K562 (cell line): ENCODE results near the gene EME1. TPM values are rescaled to one million over a fixed set of nuclear protein-coding genes. Genes with fewer than 3 reads are reported as not detected.

ENCODE experiments used
- ATAC-seq: fragments of 200-7000 bp; cut with Tn5 transposase; 3 replicates; pipeline ENCODE4 v1.9.1; 2020; ENCODE audit warnings: moderate library complexity
- BruUV-seq: library from RNA; stranded (reverse); fragments of 400-500 nt; replicated peaks from 2 replicates; lab custom pipeline; 2021; lab: Mats Ljungman, UMichigan
- CTCF ChIA-PET: fragments of 300-600 bp; formaldehyde crosslinking; extraction: SDS; loops from one replicate; lab custom pipeline; 2021; ENCODE audit warnings: low intra/inter-chr PET ratio; lab: Yijun Ruan, JAX
- POLR2A ChIA-PET: fragments of 300-600, 350-650 bp; sonication (Branson Sonifier 250); formaldehyde crosslinking; extraction: SDS; loops from one replicate; lab custom pipeline; 2021; ENCODE audit warnings: antibody characterized with exemption, inconsistent platforms; lab: Yijun Ruan, JAX
- DNase-seq, 4 experiments: peaks; one replicate each; pipeline versions ENCODE4 v3.0.0 to v3.0.0-alpha.2; 2011 to 2018; ENCODE audit warnings: low spot score in 3 of 4, mixed read lengths in 3 of 4; ENCODE audit errors: extremely low read depth in 1 of 4
- FAIRE-seq: peaks from 2 replicates; lab custom pipeline; 2011; peaks lifted over from hg19 to GRCh38; lab: Jason Lieb, UNC
- H2AFZ ChIP-seq: 2 replicates; pipeline ENCODE4 v1.6.0; 2011; ENCODE audit warnings: low read depth, low read length, control low read depth, inconsistent platforms
- H3K27ac ChIP-seq: fragments of 200-600 bp; 3 replicates; pipeline ENCODE4 v1.8.0; 2011; ENCODE audit warnings: low read depth, mild to moderate bottlenecking, control low read depth, inconsistent platforms, low read length, moderate library complexity, mixed read lengths; ENCODE audit errors: extremely low read depth
- H3K27me3 ChIP-seq, 2 experiments: fragments of 300-600 bp in 1 of 2; 2 replicates in 1 of 2; 3 replicates in 1 of 2; pipeline versions ENCODE4 v1.6.0 to v1.8.0; 2011; ENCODE audit warnings: inconsistent platforms in 2 of 2, low read length in 2 of 2, mild to moderate bottlenecking in 1 of 2, mixed read lengths in 1 of 2, moderate library complexity in 1 of 2; ENCODE audit not compliant: control insufficient read depth in 2 of 2, insufficient read depth in 2 of 2
- H3K36me3 ChIP-seq: fragments of 300-600 bp; 3 replicates; pipeline ENCODE4 v1.8.0; 2011; ENCODE audit warnings: mild to moderate bottlenecking, low read length, inconsistent platforms; ENCODE audit not compliant: control insufficient read depth, insufficient read depth
- H3K4me1 ChIP-seq, 2 experiments: fragments of 200-600 bp in 1 of 2; replicated peaks in 1 of 2; 2 replicates in 1 of 2; 3 replicates in 1 of 2; pipeline versions ENCODE4 v1.5.1 to v1.8.0; 2011; ENCODE audit warnings: inconsistent platforms in 2 of 2, low read length in 2 of 2, mild to moderate bottlenecking in 1 of 2, mixed read lengths in 1 of 2, moderate library complexity in 1 of 2; ENCODE audit not compliant: control insufficient read depth in 2 of 2, insufficient read depth in 2 of 2
- H3K4me2 ChIP-seq: 2 replicates; pipeline ENCODE4 v1.6.1; 2011; ENCODE audit warnings: low read length, control low read depth, inconsistent platforms, mixed read lengths; ENCODE audit not compliant: insufficient read depth
- H3K4me3 ChIP-seq: fragments of 200-600 bp; sonication (generic), shearing (Covaris generic); 2 replicates; pipeline ENCODE4 v1.5.1; 2016; ENCODE audit warnings: control low read depth, inconsistent platforms
- H3K79me2 ChIP-seq: fragments of 200-600 bp; 3 replicates; pipeline ENCODE4 v1.8.0; 2011; ENCODE audit warnings: low read length, inconsistent platforms; ENCODE audit not compliant: control insufficient read depth, insufficient read depth
- H3K9ac ChIP-seq, 2 experiments: 2 replicates each; pipeline versions ENCODE4 v1.6.0 to v1.6.1; 2011; ENCODE audit warnings: low read depth in 2 of 2, low read length in 2 of 2, control low read depth in 1 of 2, inconsistent platforms in 1 of 2, mild to moderate bottlenecking in 1 of 2, mixed read lengths in 1 of 2; ENCODE audit not compliant: insufficient read depth in 1 of 2
- H3K9me1 ChIP-seq: one replicate; pipeline ENCODE4 v1.6.0; 2011; ENCODE audit warnings: inconsistent platforms, mild to moderate bottlenecking, low read length, moderate library complexity; ENCODE audit not compliant: control insufficient read depth, insufficient read depth
- H3K9me3 ChIP-seq: replicated peaks from 2 replicates; pipeline ENCODE4 v1.5.1; 2011; ENCODE audit warnings: low read depth, low read length, inconsistent platforms; ENCODE audit not compliant: control insufficient read depth, insufficient read depth
- H4K20me1 ChIP-seq: replicated peaks from 2 replicates; pipeline ENCODE4 v1.6.1; 2011; ENCODE audit warnings: low read length, inconsistent platforms, mixed read lengths; ENCODE audit not compliant: control insufficient read depth, insufficient read depth
- ADNP ChIP-seq: fragments of 200-800 bp; sonication (Bioruptor generic); IDR thresholded peaks from 2 replicates; pipeline ENCODE4 v1.6.1; 2016; ENCODE audit warnings: missing genetic modification characterization, missing compliant biosample characterization
- FOXA1 ChIP-seq: fragments of 450-650 bp; IDR thresholded peaks from 2 replicates; pipeline ENCODE4 v1.6.1; 2016; ENCODE audit warnings: mild to moderate bottlenecking, borderline replicate concordance
- KDM2B ChIP-seq: fragments of 250-450 bp; sonication (Bioruptor Pico); IDR thresholded peaks from 2 replicates; pipeline ENCODE4 v1.8.0; 2021; ENCODE audit warnings: mild to moderate bottlenecking, moderate library complexity
- MCM3 ChIP-seq: fragments of 450-650 bp; IDR thresholded peaks from 2 replicates; pipeline ENCODE4 v1.6.1; 2016
- NEUROD1 ChIP-seq: fragments of 150-350 bp; IDR thresholded peaks from 2 replicates; pipeline ENCODE4 v1.6.1; 2014; ENCODE audit warnings: borderline replicate concordance, low read length, low read depth; ENCODE audit not compliant: partially characterized antibody
- RBM25 ChIP-seq: fragments of 200-400 bp; formaldehyde crosslinking; IDR thresholded peaks from 2 replicates; pipeline ENCODE4 v1.6.1; 2018; ENCODE audit warnings: low read length, low read depth, moderate library complexity; ENCODE audit not compliant: severe bottlenecking
- RBM39 ChIP-seq: fragments of 200-400 bp; formaldehyde crosslinking; optimal IDR thresholded peaks from 2 replicates; pipeline ENCODE3; 2018; ENCODE audit warnings: low read depth, low read length
- RHOXF2B ChIP-seq: fragments of 250-450 bp; sonication (Bioruptor Pico); conservative IDR thresholded peaks from 2 replicates; pipeline ENCODE4 v1.5.1; 2021
- SRSF7 ChIP-seq: fragments of 200-400 bp; formaldehyde crosslinking; optimal IDR thresholded peaks from 2 replicates; pipeline ENCODE3; 2017; ENCODE audit warnings: mild to moderate bottlenecking, low read depth, low read length
- TRIM28 ChIP-seq: fragments of 450-650 bp; IDR thresholded peaks from 2 replicates; pipeline ENCODE4 v1.6.1; 2017
- ZBTB7A ChIP-seq: IDR thresholded peaks from 2 replicates; pipeline ENCODE4 v1.6.1; 2011; ENCODE audit warnings: low read depth, mild to moderate bottlenecking, low read length, moderate library complexity, borderline replicate concordance; ENCODE audit not compliant: control insufficient read depth
- in situ Hi-C: fragments of 300-500 bp; cut with MboI; formaldehyde crosslinking; loops from 4 replicates; pipeline ENCODE4 v1.15.0; 2018; ENCODE audit warnings: inconsistent platforms, mixed read lengths
- intact Hi-C: fragments of 100-400 bp; cut with micrococcal nuclease; formaldehyde crosslinking; loops from 2 replicates; pipeline ENCODE4 v1.14.2; 2022
- polyA plus RNA-seq, 8 experiments: library from polyadenylated mRNA; depleted of rRNA in 4 of 8; stranded (reverse) in 5 of 8; unstranded in 3 of 8; fragments of >200 nt; fragmentation: Nextera tagmentation in 2 of 8; fragmentation: Illumina TruSeq in 1 of 8; extraction: Ambion mirVana in 2 of 8; extraction: Trizol in 1 of 8; gene quantifications; 2 replicates each; pipeline versions ENCODE4 v1.2.1 to v1.2.3, GENCODE V29; 2011 to 2014; ENCODE audit warnings: inconsistent platforms in 1 of 8, missing spikeins in 1 of 8
- total RNA-seq, 7 experiments: library from RNA; depleted of rRNA in 6 of 7; stranded (reverse); fragments of >200 nt in 6 of 7; fragmentation: Illumina TruSeq in 2 of 7; extraction: Trizol in 2 of 7; gene quantifications; 2 replicates each; pipeline versions ENCODE4 v1.2.1 to v1.2.3, GENCODE V29; 2011 to 2021; ENCODE audit warnings: low replicate concordance in 1 of 7
- TF ChIP-seq, protein P1 (sequence below): fragments of 250-450 bp; sonication (Bioruptor Pico); IDR thresholded peaks from 2 replicates; pipeline ENCODE4 v1.5.0; 2020; ENCODE audit warnings: mild to moderate bottlenecking
- TF ChIP-seq, protein P2 (sequence below): fragments of 450-650 bp; IDR thresholded peaks from 2 replicates; pipeline ENCODE4 v1.6.1; 2016
- TF ChIP-seq, protein P3 (sequence below): sonication (generic); IDR thresholded peaks from 2 replicates; pipeline ENCODE4 v1.6.1; 2016

Gene EME1
- total and polyA plus RNA-seq, 9 of the 15 experiments (the other 6 are each of a cell fraction or from before 2014, with no cell fraction given): 14.6 to 44.1 (median 24.0) TPM

DNA sequence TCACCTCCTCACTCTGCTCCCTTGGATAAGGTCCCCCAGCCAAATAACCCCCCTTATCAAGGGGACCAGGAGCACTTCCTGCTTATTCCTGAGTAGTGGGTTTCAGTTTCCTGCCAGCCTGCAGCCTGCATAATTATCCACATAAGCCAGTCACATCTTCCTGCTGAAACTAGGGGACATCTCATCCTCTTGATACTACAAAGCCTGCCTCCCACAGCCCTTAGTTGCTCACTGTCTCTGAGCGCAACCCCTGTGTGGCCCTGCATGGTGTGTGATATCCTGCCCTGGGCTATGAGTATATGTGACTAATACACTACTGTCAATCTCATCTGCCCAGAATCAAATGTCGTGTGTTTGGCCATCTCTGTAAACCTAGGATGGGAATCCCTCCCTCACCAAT is 35.1 kb upstream of the EME1 start (continued):
- no peak for TF ChIP-seq FOXA1
- peak; percentile 39; the same call in 1 of the 2 replicates for TF ChIP-seq ZBTB7A
- TF ChIP-seq, protein P1, sequence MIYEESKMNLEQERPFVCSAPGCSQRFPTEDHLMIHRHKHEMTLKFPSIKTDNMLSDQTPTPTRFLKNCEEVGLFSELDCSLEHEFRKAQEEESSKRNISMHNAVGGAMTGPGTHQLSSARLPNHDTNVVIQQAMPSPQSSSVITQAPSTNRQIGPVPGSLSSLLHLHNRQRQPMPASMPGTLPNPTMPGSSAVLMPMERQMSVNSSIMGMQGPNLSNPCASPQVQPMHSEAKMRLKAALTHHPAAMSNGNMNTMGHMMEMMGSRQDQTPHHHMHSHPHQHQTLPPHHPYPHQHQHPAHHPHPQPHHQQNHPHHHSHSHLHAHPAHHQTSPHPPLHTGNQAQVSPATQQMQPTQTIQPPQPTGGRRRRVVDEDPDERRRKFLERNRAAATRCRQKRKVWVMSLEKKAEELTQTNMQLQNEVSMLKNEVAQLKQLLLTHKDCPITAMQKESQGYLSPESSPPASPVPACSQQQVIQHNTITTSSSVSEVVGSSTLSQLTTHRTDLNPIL (CRISPR knock-in tag): no peak
- TF ChIP-seq, protein P2, sequence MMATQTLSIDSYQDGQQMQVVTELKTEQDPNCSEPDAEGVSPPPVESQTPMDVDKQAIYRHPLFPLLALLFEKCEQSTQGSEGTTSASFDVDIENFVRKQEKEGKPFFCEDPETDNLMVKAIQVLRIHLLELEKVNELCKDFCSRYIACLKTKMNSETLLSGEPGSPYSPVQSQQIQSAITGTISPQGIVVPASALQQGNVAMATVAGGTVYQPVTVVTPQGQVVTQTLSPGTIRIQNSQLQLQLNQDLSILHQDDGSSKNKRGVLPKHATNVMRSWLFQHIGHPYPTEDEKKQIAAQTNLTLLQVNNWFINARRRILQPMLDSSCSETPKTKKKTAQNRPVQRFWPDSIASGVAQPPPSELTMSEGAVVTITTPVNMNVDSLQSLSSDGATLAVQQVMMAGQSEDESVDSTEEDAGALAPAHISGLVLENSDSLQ: peak; percentile 42; the same call in 1 of the 2 replicates

DNA sequence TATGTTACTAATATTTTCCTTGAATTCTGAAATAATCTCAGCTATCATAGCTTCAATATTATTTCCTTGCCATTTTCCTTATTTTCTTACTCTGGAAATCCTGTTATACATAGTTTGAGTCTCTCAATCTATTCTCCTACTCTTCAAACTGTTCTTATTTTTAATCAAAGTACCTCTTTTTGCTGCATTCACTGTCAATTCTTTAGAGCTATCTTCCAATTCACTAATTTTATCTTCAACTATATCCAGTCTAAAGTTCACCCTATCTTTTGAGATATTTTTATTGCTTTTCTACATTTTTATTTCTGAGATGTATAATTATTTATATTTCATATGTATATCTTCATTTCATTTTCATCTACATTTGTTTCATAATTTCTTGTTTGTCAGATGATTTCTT is 34.4 kb upstream of the EME1 start:
- H3K4me1 ChIP-seq: no peaks in the 10 kb centered on the region; a peak in 2 of 5 replicates
- POLR2A ChIA-PET: interaction anchor here (0.6 kb wide), 1 partner anchor 151 kb away, joined by 4 read pairs; no protein-coding TSS in a partner anchor
- TF ChIP-seq SRSF7: no peak
- TF ChIP-seq RHOXF2B (CRISPR knock-in tag): no peak
- TF ChIP-seq RBM39: no peak
- no peak for TF ChIP-seq NEUROD1
- TF ChIP-seq TRIM28: peak; percentile 33; the same call in 1 of the 2 replicates
- TF ChIP-seq, protein P3, sequence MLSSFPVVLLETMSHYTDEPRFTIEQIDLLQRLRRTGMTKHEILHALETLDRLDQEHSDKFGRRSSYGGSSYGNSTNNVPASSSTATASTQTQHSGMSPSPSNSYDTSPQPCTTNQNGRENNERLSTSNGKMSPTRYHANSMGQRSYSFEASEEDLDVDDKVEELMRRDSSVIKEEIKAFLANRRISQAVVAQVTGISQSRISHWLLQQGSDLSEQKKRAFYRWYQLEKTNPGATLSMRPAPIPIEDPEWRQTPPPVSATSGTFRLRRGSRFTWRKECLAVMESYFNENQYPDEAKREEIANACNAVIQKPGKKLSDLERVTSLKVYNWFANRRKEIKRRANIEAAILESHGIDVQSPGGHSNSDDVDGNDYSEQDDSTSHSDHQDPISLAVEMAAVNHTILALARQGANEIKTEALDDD: no peak
- TF ChIP-seq KDM2B (CRISPR knock-in tag): no peak
- peak; percentile 23 for TF ChIP-seq RBM25
- TF ChIP-seq MCM3: no peak
- TF ChIP-seq ADNP (tag): 0 out of 2 replicates have a peak, but pooled peaks have one; percentile 19
- TF ChIP-seq, all 486 proteins: peak for 3
- H3K27me3 ChIP-seq: 0 out of 5 replicates have a peak, but pooled peaks cover 0 to 3% of the 10 kb centered on the region in 2 experiments
- no peaks in the 10 kb centered on the region for H4K20me1 ChIP-seq
- H3K9me3 ChIP-seq: peaks cover 6% of the 10 kb centered on the region
- H2AFZ ChIP-seq: no peak overlapping the region
- H3K27ac ChIP-seq: no peak overlapping the region
- CTCF ChIA-PET: no interaction called here
- H3K36me3 ChIP-seq: no peaks in the 10 kb centered on the region
- intact Hi-C loops (no loop called here), in situ Hi-C loops (no loop called here)
- DNase-seq (no peak), ATAC-seq (no peak), FAIRE-seq (no peak)
- H3K4me3 ChIP-seq: no peak overlapping the region
- H3K79me2 ChIP-seq: no peaks in the 10 kb centered on the region
- H3K4me2 ChIP-seq: no peak overlapping the region
- H3K9me1 ChIP-seq: no peaks in the 10 kb centered on the region
- H3K9ac ChIP-seq: no peak overlapping the region
- no TSS peak for BruUV-seq
